ENCODE data around the gene NPAS3.

DNA sequence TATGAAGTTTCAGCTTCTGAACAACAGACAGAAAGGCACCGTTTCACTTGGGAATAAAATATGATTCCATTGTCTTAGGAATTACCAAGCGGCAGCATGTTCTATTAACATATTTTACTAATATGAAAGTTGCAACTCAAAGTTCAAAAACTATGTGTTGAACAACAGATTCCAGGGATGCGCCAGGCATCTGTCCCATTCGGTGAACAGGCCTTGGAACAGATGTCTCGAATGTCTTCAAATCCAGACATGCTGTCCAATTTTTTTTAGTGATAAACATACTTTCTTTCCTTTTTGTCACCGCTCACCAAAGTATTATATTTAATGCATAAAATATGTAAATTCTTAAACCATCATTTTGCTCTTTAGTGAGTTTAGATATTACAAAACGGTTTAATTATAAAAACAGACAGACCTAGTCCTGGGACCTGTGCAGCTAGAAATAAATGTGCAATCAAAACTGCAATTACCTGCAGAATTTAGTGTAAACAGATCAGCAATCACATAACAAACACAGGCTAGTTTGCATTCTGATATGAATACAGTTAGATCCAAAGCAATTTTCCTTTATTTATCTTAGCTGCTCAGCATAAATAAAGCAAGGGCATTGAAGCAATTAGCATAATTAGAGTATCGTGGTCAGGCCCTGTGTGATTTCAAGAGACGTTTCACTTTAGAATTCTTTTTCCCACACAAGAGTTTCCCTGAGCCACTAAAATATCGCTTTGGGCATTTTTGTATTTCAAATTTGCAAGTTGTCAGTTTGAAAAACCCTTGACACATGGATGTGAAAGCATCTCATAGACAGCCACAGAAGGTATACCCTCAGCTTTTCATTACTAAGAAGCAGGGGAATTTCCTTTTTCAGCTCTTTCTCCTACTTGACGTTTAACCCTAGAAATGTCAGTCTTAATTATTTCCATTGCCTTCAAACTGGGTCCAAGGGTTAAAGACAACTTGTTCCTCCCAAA is 591.4 kb downstream of the NPAS3 start:
- TF ChIP-seq, protein P1, sequence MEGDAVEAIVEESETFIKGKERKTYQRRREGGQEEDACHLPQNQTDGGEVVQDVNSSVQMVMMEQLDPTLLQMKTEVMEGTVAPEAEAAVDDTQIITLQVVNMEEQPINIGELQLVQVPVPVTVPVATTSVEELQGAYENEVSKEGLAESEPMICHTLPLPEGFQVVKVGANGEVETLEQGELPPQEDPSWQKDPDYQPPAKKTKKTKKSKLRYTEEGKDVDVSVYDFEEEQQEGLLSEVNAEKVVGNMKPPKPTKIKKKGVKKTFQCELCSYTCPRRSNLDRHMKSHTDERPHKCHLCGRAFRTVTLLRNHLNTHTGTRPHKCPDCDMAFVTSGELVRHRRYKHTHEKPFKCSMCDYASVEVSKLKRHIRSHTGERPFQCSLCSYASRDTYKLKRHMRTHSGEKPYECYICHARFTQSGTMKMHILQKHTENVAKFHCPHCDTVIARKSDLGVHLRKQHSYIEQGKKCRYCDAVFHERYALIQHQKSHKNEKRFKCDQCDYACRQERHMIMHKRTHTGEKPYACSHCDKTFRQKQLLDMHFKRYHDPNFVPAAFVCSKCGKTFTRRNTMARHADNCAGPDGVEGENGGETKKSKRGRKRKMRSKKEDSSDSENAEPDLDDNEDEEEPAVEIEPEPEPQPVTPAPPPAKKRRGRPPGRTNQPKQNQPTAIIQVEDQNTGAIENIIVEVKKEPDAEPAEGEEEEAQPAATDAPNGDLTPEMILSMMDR (IDR thresholded peaks at IDR 0.05): no peak
- TF ChIP-seq POLR2A (IDR thresholded peaks at IDR 0.05): no peak
- TF ChIP-seq EP300 (IDR thresholded peaks at IDR 0.05): no peak
